T-helper 1 cell treated with Interleukin-12 subunit alpha and Interleukin-12 subunit beta and Interleukin-4 antibody, amounts not matched to agents 30 μg/mL and 1 μg/mL, for 36 hours (primary cell): Measurements from ENCODE around the gene DMRT2.

Source experiments
- H3K27ac Mint-ChIP-seq: one replicate; pipeline ENCODE4 v1.8.0; 2021; ENCODE audit warnings: mild to moderate bottlenecking, mixed read lengths
- H3K27me3 Mint-ChIP-seq: one replicate; pipeline ENCODE4 v1.8.0; 2021; ENCODE audit warnings: low read depth, mixed read lengths
- H3K36me3 Mint-ChIP-seq: one replicate; pipeline ENCODE4 v1.8.0; 2021; ENCODE audit warnings: low read depth, mixed read lengths
- H3K4me1 Mint-ChIP-seq: one replicate; pipeline ENCODE4 v1.8.0; 2021; ENCODE audit warnings: low read depth, mixed read lengths
- H3K4me3 Mint-ChIP-seq: one replicate; pipeline ENCODE4 v1.8.0; 2021; ENCODE audit warnings: mild to moderate bottlenecking, moderate library complexity, mixed read lengths
- H3K9me3 Mint-ChIP-seq: one replicate; pipeline ENCODE4 v1.8.0; 2021; ENCODE audit warnings: mixed read lengths

DMRT2 gene

GRCh38 chr9:1052365-1053281 lies 2.5 kb downstream of the DMRT2 start:
- Mint-ChIP-seq H3K27me3 (peaks cover 85% of the 10 kb centered on the region), H3K27ac (peak overlapping the region; percentile 15), H3K36me3 (peaks cover 11% of the 10 kb centered on the region), H3K4me3 (peak overlapping the region; percentile 52), H3K9me3 (peaks cover 12% of the 10 kb centered on the region), H3K4me1 (peaks cover 26% of the 10 kb centered on the region)

GRCh38 chr9:1053282-1053621 lies 3.1 kb downstream of the DMRT2 start:
- Mint-ChIP-seq H3K27me3 (peaks cover 78% of the 10 kb centered on the region), H3K36me3 (peaks cover 9% of the 10 kb centered on the region), H3K27ac (no peak overlapping the region), H3K4me1 (peaks cover 20% of the 10 kb centered on the region), H3K9me3 (peaks cover 12% of the 10 kb centered on the region), H3K4me3 (no peak overlapping the region)

- Mint-ChIP-seq H3K27me3 (peaks cover 71% of the 10 kb centered on the region), H3K36me3 (peaks cover 6% of the 10 kb centered on the region), H3K4me1 (peaks cover 13% of the 10 kb centered on the region), H3K4me3 (no peak overlapping the region), H3K27ac (no peak overlapping the region), H3K9me3 (peaks cover 8% of the 10 kb centered on the region)
Measured at GRCh38 chr9:1053986-1054425, 3.8 kb downstream of the DMRT2 start.

- H3K9me3 Mint-ChIP-seq: no peaks in the 10 kb centered on the region
- peaks cover 5% of the 10 kb centered on the region for H3K4me1 Mint-ChIP-seq
- peaks cover 62% of the 10 kb centered on the region for H3K27me3 Mint-ChIP-seq
- no peaks in the 10 kb centered on the region for H3K36me3 Mint-ChIP-seq
- H3K4me3 Mint-ChIP-seq: no peak overlapping the region
- no peak overlapping the region for H3K27ac Mint-ChIP-seq
Measured at GRCh38 chr9:1055166-1055565, 5.0 kb downstream of the DMRT2 start.

GRCh38 chr9:1057910-1058309 lies 7.8 kb downstream of the DMRT2 start:
- H3K27me3 Mint-ChIP-seq: peaks cover 43% of the 10 kb centered on the region
- H3K4me3 Mint-ChIP-seq: no peak overlapping the region
- H3K36me3 Mint-ChIP-seq: no peaks in the 10 kb centered on the region
- H3K4me1 Mint-ChIP-seq: no peaks in the 10 kb centered on the region
- H3K9me3 Mint-ChIP-seq: no peaks in the 10 kb centered on the region
- H3K27ac Mint-ChIP-seq: no peak overlapping the region

GRCh38 chr9:1058826-1059487 lies 8.8 kb downstream of the DMRT2 start:
- Mint-ChIP-seq H3K4me3 (no peak overlapping the region), H3K36me3 (no peaks in the 10 kb centered on the region), H3K4me1 (no peaks in the 10 kb centered on the region), H3K9me3 (no peaks in the 10 kb centered on the region), H3K27me3 (peaks cover 32% of the 10 kb centered on the region), H3K27ac (no peak overlapping the region)

- Mint-ChIP-seq H3K36me3 (no peaks in the 10 kb centered on the region), H3K4me3 (no peak overlapping the region), H3K27me3 (peaks cover 3% of the 10 kb centered on the region), H3K27ac (no peak overlapping the region), H3K9me3 (no peaks in the 10 kb centered on the region), H3K4me1 (no peaks in the 10 kb centered on the region)
Measured at GRCh38 chr9:1065130-1065529, 15.0 kb downstream of the DMRT2 start.

- H3K36me3 Mint-ChIP-seq: no peaks in the 10 kb centered on the region
- peaks cover 3% of the 10 kb centered on the region for H3K27me3 Mint-ChIP-seq
- H3K4me3 Mint-ChIP-seq: no peak overlapping the region
- H3K4me1 Mint-ChIP-seq: no peaks in the 10 kb centered on the region
- no peak overlapping the region for H3K27ac Mint-ChIP-seq
- no peaks in the 10 kb centered on the region for H3K9me3 Mint-ChIP-seq
Measured at GRCh38 chr9:1070692-1071091, 20.5 kb downstream of the DMRT2 start.

- no peak overlapping the region for H3K27ac Mint-ChIP-seq
- no peaks in the 10 kb centered on the region for H3K4me1 Mint-ChIP-seq
- H3K27me3 Mint-ChIP-seq: peaks cover 3% of the 10 kb centered on the region
- H3K4me3 Mint-ChIP-seq: no peak overlapping the region
- no peaks in the 10 kb centered on the region for H3K9me3 Mint-ChIP-seq
- no peaks in the 10 kb centered on the region for H3K36me3 Mint-ChIP-seq
Measured at GRCh38 chr9:1071730-1072129, 21.6 kb downstream of the DMRT2 start.

- Mint-ChIP-seq H3K27ac (no peak overlapping the region), H3K9me3 (no peaks in the 10 kb centered on the region), H3K4me3 (no peak overlapping the region), H3K27me3 (peaks cover 3% of the 10 kb centered on the region), H3K4me1 (no peaks in the 10 kb centered on the region), H3K36me3 (no peaks in the 10 kb centered on the region)
Measured at GRCh38 chr9:1073497-1073896, 23.3 kb downstream of the DMRT2 start.

- Mint-ChIP-seq H3K27me3 (peaks cover 6% of the 10 kb centered on the region), H3K4me3 (no peak overlapping the region), H3K9me3 (no peaks in the 10 kb centered on the region), H3K4me1 (no peaks in the 10 kb centered on the region), H3K36me3 (no peaks in the 10 kb centered on the region), H3K27ac (no peak overlapping the region)
Measured at GRCh38 chr9:1077616-1078015, 27.5 kb downstream of the DMRT2 start.

GRCh38 chr9:1083325-1083913 lies 33.3 kb downstream of the DMRT2 start:
- peaks cover 4% of the 10 kb centered on the region for H3K4me1 Mint-ChIP-seq
- no peak overlapping the region for H3K4me3 Mint-ChIP-seq
- H3K36me3 Mint-ChIP-seq: no peaks in the 10 kb centered on the region
- H3K27me3 Mint-ChIP-seq: peaks cover 6% of the 10 kb centered on the region
- H3K9me3 Mint-ChIP-seq: no peaks in the 10 kb centered on the region
- no peak overlapping the region for H3K27ac Mint-ChIP-seq

GRCh38 chr9:1085086-1085485 lies 34.9 kb downstream of the DMRT2 start:
- Mint-ChIP-seq H3K27me3 (peaks cover 6% of the 10 kb centered on the region), H3K4me3 (no peak overlapping the region), H3K4me1 (peaks cover 4% of the 10 kb centered on the region), H3K36me3 (no peaks in the 10 kb centered on the region), H3K27ac (no peak overlapping the region), H3K9me3 (no peaks in the 10 kb centered on the region)

- Mint-ChIP-seq H3K36me3 (no peaks in the 10 kb centered on the region), H3K27ac (no peak overlapping the region), H3K4me3 (no peak overlapping the region), H3K27me3 (peaks cover 2% of the 10 kb centered on the region), H3K9me3 (no peaks in the 10 kb centered on the region), H3K4me1 (peaks cover 4% of the 10 kb centered on the region)
Measured at GRCh38 chr9:1086517-1086916, 36.4 kb downstream of the DMRT2 start.
